Activated CD4-positive, alpha-beta T cell treated with anti-CD3 and anti-CD28 coated beads for 4 hours (primary cell): ENCODE measurements around the gene PSMB11.

Source experiments
- DNase-seq, 2 donors: peaks; one replicate each; pipeline ENCODE4 v3.0.0-alpha.2; 2020

The PSMB11 gene

GRCh38 chr14:23060536-23061260 is 18.7 kb downstream of the PSMB11 start:
- no peak for DNase-seq

GRCh38 chr14:23062002-23062401 is 20.0 kb downstream of the PSMB11 start:
- DNase-seq = no peak

- DNase-seq = no peak
Measured at GRCh38 chr14:23063601-23064000, 21.6 kb downstream of the PSMB11 start.

GRCh38 chr14:23066368-23066767 is 24.4 kb downstream of the PSMB11 start:
- DNase-seq = no peak

GRCh38 chr14:23066855-23067744 is 25.1 kb downstream of the PSMB11 start:
- DNase-seq = no peak

- DNase-seq = no peak
Measured at GRCh38 chr14:23067847-23068788, 26.1 kb downstream of the PSMB11 start.

- DNase-seq = peak; percentile 61 to 78
Measured at GRCh38 chr14:23068789-23069412, 26.9 kb downstream of the PSMB11 start.

- no peak for DNase-seq
Measured at GRCh38 chr14:23069413-23069806, 27.4 kb downstream of the PSMB11 start.

GRCh38 chr14:23070262-23071129 is 28.5 kb downstream of the PSMB11 start:
- DNase-seq = no peak

GRCh38 chr14:23071244-23071920 is 29.4 kb downstream of the PSMB11 start:
- peak; percentile 70 to 77 for DNase-seq

- no peak for DNase-seq
Measured at GRCh38 chr14:23071921-23072539, 30.0 kb downstream of the PSMB11 start.

GRCh38 chr14:23074906-23075305 is 32.9 kb downstream of the PSMB11 start:
- DNase-seq = no peak

- DNase-seq = peak in 1 of 2 donors; percentile 46
Measured at GRCh38 chr14:23076785-23077408, 34.9 kb downstream of the PSMB11 start.

GRCh38 chr14:23077962-23078361 is 36.0 kb downstream of the PSMB11 start:
- DNase-seq = no peak

- DNase-seq = no peak
Measured at GRCh38 chr14:23078692-23079116, 36.7 kb downstream of the PSMB11 start.

- DNase-seq = no peak
Measured at GRCh38 chr14:23079716-23080115, 37.7 kb downstream of the PSMB11 start.

GRCh38 chr14:23080474-23080873 is 38.5 kb downstream of the PSMB11 start:
- DNase-seq = no peak

GRCh38 chr14:23085458-23085857 is 43.4 kb downstream of the PSMB11 start:
- no peak for DNase-seq

GRCh38 chr14:23086565-23086964 is 44.6 kb downstream of the PSMB11 start:
- DNase-seq = no peak
